Panc1 (cell line): Measurements from ENCODE around the gene C9orf153.

Experiments
- SIN3A ChIP-seq: IDR thresholded peaks from 2 replicates; pipeline ENCODE4 v1.6.1; 2012; ENCODE audit warnings: low read depth, mild to moderate bottlenecking, low read length, moderate library complexity, borderline replicate concordance; ENCODE audit not compliant: insufficient read depth
- TF ChIP-seq, protein P1 (sequence below): fragments of 450-650 bp; IDR thresholded peaks from 2 replicates; pipeline ENCODE4 v1.5.1; 2017; ENCODE audit warnings: mild to moderate bottlenecking

GRCh38 chr9:86301686-86302085, 42.2 kb upstream of the C9orf153 start:
- TF ChIP-seq, protein P1, sequence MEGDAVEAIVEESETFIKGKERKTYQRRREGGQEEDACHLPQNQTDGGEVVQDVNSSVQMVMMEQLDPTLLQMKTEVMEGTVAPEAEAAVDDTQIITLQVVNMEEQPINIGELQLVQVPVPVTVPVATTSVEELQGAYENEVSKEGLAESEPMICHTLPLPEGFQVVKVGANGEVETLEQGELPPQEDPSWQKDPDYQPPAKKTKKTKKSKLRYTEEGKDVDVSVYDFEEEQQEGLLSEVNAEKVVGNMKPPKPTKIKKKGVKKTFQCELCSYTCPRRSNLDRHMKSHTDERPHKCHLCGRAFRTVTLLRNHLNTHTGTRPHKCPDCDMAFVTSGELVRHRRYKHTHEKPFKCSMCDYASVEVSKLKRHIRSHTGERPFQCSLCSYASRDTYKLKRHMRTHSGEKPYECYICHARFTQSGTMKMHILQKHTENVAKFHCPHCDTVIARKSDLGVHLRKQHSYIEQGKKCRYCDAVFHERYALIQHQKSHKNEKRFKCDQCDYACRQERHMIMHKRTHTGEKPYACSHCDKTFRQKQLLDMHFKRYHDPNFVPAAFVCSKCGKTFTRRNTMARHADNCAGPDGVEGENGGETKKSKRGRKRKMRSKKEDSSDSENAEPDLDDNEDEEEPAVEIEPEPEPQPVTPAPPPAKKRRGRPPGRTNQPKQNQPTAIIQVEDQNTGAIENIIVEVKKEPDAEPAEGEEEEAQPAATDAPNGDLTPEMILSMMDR, result no peak
- TF ChIP-seq SIN3A, result no peak
